ENCODE data around the gene ZRANB3. TPM values are rescaled to one million over a fixed set of nuclear protein-coding genes. Genes with fewer than 3 reads are reported as not detected.

Gene ZRANB3
- total and polyA plus RNA-seq, 7 experiments from 2014 or later: 4.7 to 7.4 (median 5.6) TPM

- Histone ChIP-seq H3K27me3 (ENCODE audit: control insufficient read depth in 2 of 2, insufficient read depth in 2 of 2, low read length in 2 of 2) (no peaks in the 10 kb centered on the region), H3K27ac (ENCODE audit: low read depth, low read length) (no peak overlapping the region), H3K4me3 (ENCODE audit: low read length) (no peak overlapping the region), H3K4me1 (ENCODE audit: control insufficient read depth in 2 of 2, insufficient read depth in 2 of 2, low read length in 2 of 2) (no peaks in the 10 kb centered on the region), H3K36me3 (ENCODE audit: control insufficient read depth in 2 of 3, insufficient read depth in 3 of 3, low read length in 3 of 3) (peaks cover 9 to 80% (median 29%) of the 10 kb centered on the region in 3 experiments), H3K9me3 (ENCODE audit: control insufficient read depth in 2 of 3, low read length in 3 of 3) (no peaks in the 10 kb centered on the region)
- Mint-ChIP-seq H3K27me3 (no peaks in the 10 kb centered on the region), H3K4me1 (peaks cover 3 to 31% (median 13%) of the 10 kb centered on the region in 7 donors), H3K36me3 (peaks cover 19 to 79% (median 64%) of the 10 kb centered on the region in 5 donors), H3K9me3 (peaks cover 0 to 2% (median 0%) of the 10 kb centered on the region in 11 donors), H3K4me3 (no peak overlapping the region), H3K27ac (peak overlapping the region in 6 of 9 donors; percentile 22 to 81 (median 40))
- DNase-seq (no peak), ATAC-seq (no peak)
- ChIA-PET POLR2A (no interaction called here), CTCF (no interaction called here)
- intact Hi-C loops (cut with micrococcal nuclease): loop anchor here in 1 of 2 donors (10.0 kb wide), 1 partner anchor 720 kb away; the partner anchor contains the start of gene MCM6
Measured at GRCh38 chr2:135154962-135155361, 376.1 kb downstream of the ZRANB3 start.

DNA sequence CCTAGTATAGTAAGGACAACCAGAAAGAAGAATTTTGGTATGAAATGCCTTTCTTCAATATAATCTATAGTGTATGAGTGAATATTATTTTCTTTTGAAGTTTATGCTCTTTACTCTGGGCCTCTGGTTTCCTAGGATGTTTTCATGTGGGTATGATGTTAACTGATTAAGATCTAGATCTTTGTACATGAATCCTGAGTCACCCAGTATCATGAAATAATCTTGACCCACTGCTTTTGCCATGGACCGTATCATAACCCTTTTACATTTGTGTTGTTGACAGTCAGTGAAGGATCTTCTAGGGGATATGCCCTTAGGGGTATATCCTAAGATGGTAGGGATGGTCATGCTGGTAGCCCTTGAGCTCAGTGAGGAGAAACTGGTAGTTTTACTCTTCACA lies 378.7 kb downstream of the ZRANB3 start:
- ATAC-seq (no peak), DNase-seq (no peak)
- H3K36me3 Mint-ChIP-seq: peaks cover 9 to 64% (median 50%) of the 10 kb centered on the region in 5 donors
- H3K4me3 Mint-ChIP-seq: no peak overlapping the region
- peak overlapping the region in 4 of 9 donors; percentile 18 to 56 (median 40) for H3K27ac Mint-ChIP-seq
- no peaks in the 10 kb centered on the region for H3K4me1 ChIP-seq (ENCODE audit: control insufficient read depth in 2 of 2, insufficient read depth in 2 of 2, low read length in 2 of 2)
- H3K4me1 Mint-ChIP-seq: peaks cover 3 to 33% (median 21%) of the 10 kb centered on the region in 7 donors
- no peaks in the 10 kb centered on the region for H3K9me3 Mint-ChIP-seq
- H3K36me3 ChIP-seq (ENCODE audit: control insufficient read depth in 2 of 3, insufficient read depth in 3 of 3, low read length in 3 of 3): peaks cover 9 to 56% (median 20%) of the 10 kb centered on the region in 3 experiments
- H3K27ac ChIP-seq (ENCODE audit: low read depth, low read length): no peak overlapping the region
- intact Hi-C loops (cut with micrococcal nuclease): loop anchor here in 1 of 2 donors (10.0 kb wide), 1 partner anchor 722 kb away; the partner anchor contains the start of gene MCM6
- no peaks in the 10 kb centered on the region for H3K9me3 ChIP-seq (ENCODE audit: control insufficient read depth in 2 of 3, low read length in 3 of 3)
- H3K4me3 ChIP-seq (ENCODE audit: low read length): no peak overlapping the region
- POLR2A ChIA-PET: no interaction called here
- CTCF ChIA-PET: interaction anchor here (0.6 to 0.9 kb wide), 2 partner anchors 136 to 148 kb away, joined by 3 to 4 read pairs; no protein-coding TSS in a partner anchor
- H3K27me3 Mint-ChIP-seq: no peaks in the 10 kb centered on the region
- no peaks in the 10 kb centered on the region for H3K27me3 ChIP-seq (ENCODE audit: control insufficient read depth in 2 of 2, insufficient read depth in 2 of 2, low read length in 2 of 2)

DNA sequence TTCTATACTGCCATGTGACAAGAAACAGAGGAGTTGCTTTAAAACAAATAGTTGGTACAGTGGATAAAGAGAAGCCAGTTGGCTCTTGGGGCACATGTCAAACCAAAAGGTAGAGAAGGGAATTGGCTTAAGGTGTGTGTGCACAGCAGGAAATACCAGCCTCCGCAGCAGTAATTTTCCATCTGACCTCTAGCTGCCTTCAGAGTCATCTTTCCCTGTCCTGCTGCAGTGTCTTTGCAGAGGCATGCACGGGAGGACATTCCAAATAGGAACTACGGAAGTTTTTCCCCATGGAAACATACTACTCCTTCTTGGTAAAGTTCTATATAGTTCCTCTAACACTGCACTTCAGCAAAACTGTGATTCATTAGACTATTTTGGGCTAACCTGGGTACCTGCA lies 379.4 kb downstream of the ZRANB3 start:
- no peak for DNase-seq
- Mint-ChIP-seq H3K36me3 (peaks cover 9 to 62% (median 50%) of the 10 kb centered on the region in 5 donors), H3K27ac (peak overlapping the region in 4 of 9 donors; percentile 6 to 59 (median 14)), H3K4me1 (peaks cover 3 to 33% (median 21%) of the 10 kb centered on the region in 7 donors), H3K4me3 (no peak overlapping the region), H3K27me3 (no peaks in the 10 kb centered on the region), H3K9me3 (no peaks in the 10 kb centered on the region)
- no peaks in the 10 kb centered on the region for H3K27me3 ChIP-seq (ENCODE audit: control insufficient read depth in 2 of 2, insufficient read depth in 2 of 2, low read length in 2 of 2)
- no peak for ATAC-seq
- H3K36me3 ChIP-seq (ENCODE audit: control insufficient read depth in 2 of 3, insufficient read depth in 3 of 3, low read length in 3 of 3): peaks cover 9 to 48% (median 17%) of the 10 kb centered on the region in 3 experiments
- intact Hi-C loops (cut with micrococcal nuclease): loop anchor here in 1 of 2 donors (10.0 kb wide), 1 partner anchor 723 kb away; the partner anchor contains the start of gene MCM6
- no peaks in the 10 kb centered on the region for H3K4me1 ChIP-seq (ENCODE audit: control insufficient read depth in 2 of 2, insufficient read depth in 2 of 2, low read length in 2 of 2)
- CTCF ChIA-PET: no interaction called here
- no peaks in the 10 kb centered on the region for H3K9me3 ChIP-seq (ENCODE audit: control insufficient read depth in 2 of 3, low read length in 3 of 3)
- no peak overlapping the region for H3K27ac ChIP-seq (ENCODE audit: low read depth, low read length)
- POLR2A ChIA-PET: no interaction called here
- no peak overlapping the region for H3K4me3 ChIP-seq (ENCODE audit: low read length)

DNA sequence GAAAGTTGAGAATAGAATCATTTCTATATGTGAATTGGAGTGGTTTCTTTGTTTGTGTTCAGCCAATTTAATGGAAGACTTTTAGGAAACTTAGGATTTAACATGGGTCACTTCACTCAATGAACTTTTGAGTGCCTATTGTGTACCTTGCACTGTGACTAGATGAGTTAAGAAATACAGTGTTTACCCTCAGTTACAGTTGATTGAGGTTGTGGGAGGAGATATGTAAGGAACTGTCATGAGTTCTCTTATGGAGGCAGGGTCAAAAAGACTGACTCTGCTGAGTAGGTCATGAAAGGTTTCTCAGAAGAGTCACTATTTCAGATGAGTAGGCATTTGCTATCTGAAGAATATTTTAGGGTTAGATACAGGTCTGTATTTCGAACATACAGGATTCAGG lies 380.3 kb downstream of the ZRANB3 start:
- POLR2A ChIA-PET: no interaction called here
- H3K9me3 Mint-ChIP-seq: no peaks in the 10 kb centered on the region
- H3K9me3 ChIP-seq (ENCODE audit: control insufficient read depth in 2 of 3, low read length in 3 of 3): no peaks in the 10 kb centered on the region
- H3K4me3 Mint-ChIP-seq: no peak overlapping the region
- H3K27me3 Mint-ChIP-seq: no peaks in the 10 kb centered on the region
- no peak overlapping the region for H3K4me3 ChIP-seq (ENCODE audit: low read length)
- ATAC-seq (no peak), DNase-seq (no peak)
- intact Hi-C loops (cut with micrococcal nuclease): loop anchor here in 1 of 2 donors (10.0 kb wide), 1 partner anchor 724 kb away; the partner anchor contains the start of gene MCM6
- H3K27ac Mint-ChIP-seq: peak overlapping the region in 2 of 9 donors; percentile 38 to 59
- H3K27me3 ChIP-seq (ENCODE audit: control insufficient read depth in 2 of 2, insufficient read depth in 2 of 2, low read length in 2 of 2): no peaks in the 10 kb centered on the region
- peaks cover 9 to 41% (median 17%) of the 10 kb centered on the region in 3 experiments for H3K36me3 ChIP-seq (ENCODE audit: control insufficient read depth in 2 of 3, insufficient read depth in 3 of 3, low read length in 3 of 3)
- H3K4me1 ChIP-seq (ENCODE audit: control insufficient read depth in 2 of 2, insufficient read depth in 2 of 2, low read length in 2 of 2): no peaks in the 10 kb centered on the region
- H3K27ac ChIP-seq (ENCODE audit: low read depth, low read length): no peak overlapping the region
- H3K36me3 Mint-ChIP-seq: peaks cover 8 to 59% (median 45%) of the 10 kb centered on the region in 5 donors
- CTCF ChIA-PET: no interaction called here
- H3K4me1 Mint-ChIP-seq: peaks cover 3 to 32% (median 21%) of the 10 kb centered on the region in 7 donors

DNA sequence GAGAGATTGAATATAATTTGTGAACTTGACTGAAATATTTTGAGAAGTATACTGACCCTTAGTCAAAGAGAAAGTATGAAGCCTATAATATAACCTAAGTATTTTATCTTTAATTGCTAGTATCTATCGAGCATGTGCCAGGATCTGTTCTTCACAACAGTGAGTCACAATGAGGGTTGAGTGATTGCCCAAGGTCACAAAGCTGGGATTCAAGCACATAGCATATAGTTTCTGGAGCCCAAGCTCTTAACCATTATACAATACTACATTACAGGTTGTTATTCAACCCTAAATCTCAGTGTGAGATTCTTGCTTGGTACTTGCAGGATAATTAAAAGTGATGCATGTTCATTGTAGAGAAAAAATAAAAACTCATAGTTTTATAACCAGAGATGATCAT lies 381.8 kb downstream of the ZRANB3 start:
- H3K27me3 ChIP-seq (ENCODE audit: control insufficient read depth in 2 of 2, insufficient read depth in 2 of 2, low read length in 2 of 2): no peaks in the 10 kb centered on the region
- CTCF ChIA-PET: no interaction called here
- H3K36me3 ChIP-seq (ENCODE audit: control insufficient read depth in 2 of 3, insufficient read depth in 3 of 3, low read length in 3 of 3): peaks cover 5 to 34% (median 7%) of the 10 kb centered on the region in 3 experiments
- intact Hi-C loops (cut with micrococcal nuclease): loop anchor here in 1 of 2 donors (10.0 kb wide), 1 partner anchor 566 kb away; no protein-coding TSS in a partner anchor
- no peaks in the 10 kb centered on the region for H3K9me3 ChIP-seq (ENCODE audit: control insufficient read depth in 2 of 3, low read length in 3 of 3)
- Mint-ChIP-seq H3K36me3 (peaks cover 4 to 57% (median 39%) of the 10 kb centered on the region in 5 donors), H3K4me3 (no peak overlapping the region), H3K4me1 (peaks cover 5 to 26% (median 21%) of the 10 kb centered on the region in 7 donors), H3K9me3 (peaks cover 0 to 4% (median 0%) of the 10 kb centered on the region in 11 donors), H3K27me3 (no peaks in the 10 kb centered on the region), H3K27ac (peak overlapping the region in 1 of 9 donors; percentile 55)
- H3K4me1 ChIP-seq (ENCODE audit: control insufficient read depth in 2 of 2, insufficient read depth in 2 of 2, low read length in 2 of 2): no peaks in the 10 kb centered on the region
- H3K4me3 ChIP-seq (ENCODE audit: low read length): no peak overlapping the region
- no peak overlapping the region for H3K27ac ChIP-seq (ENCODE audit: low read depth, low read length)
- ATAC-seq: no peak
- DNase-seq: no peak
- POLR2A ChIA-PET: no interaction called here

GRCh38 chr2:135144343-135144742 lies 386.7 kb downstream of the ZRANB3 start:
- no peaks in the 10 kb centered on the region for H3K27me3 ChIP-seq (ENCODE audit: control insufficient read depth in 2 of 2, insufficient read depth in 2 of 2, low read length in 2 of 2)
- ChIA-PET POLR2A (no interaction called here), CTCF (no interaction called here)
- Mint-ChIP-seq H3K27ac (peak overlapping the region in 1 of 9 donors; percentile 28), H3K9me3 (peaks cover 0 to 29% (median 12%) of the 10 kb centered on the region in 11 donors), H3K36me3 (peaks cover 14 to 68% (median 58%) of the 10 kb centered on the region in 5 donors), H3K4me1 (peaks cover 0 to 19% (median 10%) of the 10 kb centered on the region in 7 donors), H3K27me3 (no peaks in the 10 kb centered on the region), H3K4me3 (no peak overlapping the region)
- no peak for ATAC-seq
- peaks cover 0 to 37% (median 0%) of the 10 kb centered on the region in 3 experiments for H3K36me3 ChIP-seq (ENCODE audit: control insufficient read depth in 2 of 3, insufficient read depth in 3 of 3, low read length in 3 of 3)
- no peak overlapping the region for H3K4me3 ChIP-seq (ENCODE audit: low read length)
- no peak overlapping the region for H3K27ac ChIP-seq (ENCODE audit: low read depth, low read length)
- peaks cover 0 to 4% (median 4%) of the 10 kb centered on the region in 3 experiments for H3K9me3 ChIP-seq (ENCODE audit: control insufficient read depth in 2 of 3, low read length in 3 of 3)
- DNase-seq: no peak
- intact Hi-C loops (cut with micrococcal nuclease): loop anchor here in 1 of 2 donors (10.0 kb wide), 1 partner anchor 570 kb away; no protein-coding TSS in a partner anchor
- no peaks in the 10 kb centered on the region for H3K4me1 ChIP-seq (ENCODE audit: control insufficient read depth in 2 of 2, insufficient read depth in 2 of 2, low read length in 2 of 2)

All from naive thymus-derived CD4-positive, alpha-beta T cell (primary cell).